Measurements from ENCODE around the gene CDKN3.

DNA sequence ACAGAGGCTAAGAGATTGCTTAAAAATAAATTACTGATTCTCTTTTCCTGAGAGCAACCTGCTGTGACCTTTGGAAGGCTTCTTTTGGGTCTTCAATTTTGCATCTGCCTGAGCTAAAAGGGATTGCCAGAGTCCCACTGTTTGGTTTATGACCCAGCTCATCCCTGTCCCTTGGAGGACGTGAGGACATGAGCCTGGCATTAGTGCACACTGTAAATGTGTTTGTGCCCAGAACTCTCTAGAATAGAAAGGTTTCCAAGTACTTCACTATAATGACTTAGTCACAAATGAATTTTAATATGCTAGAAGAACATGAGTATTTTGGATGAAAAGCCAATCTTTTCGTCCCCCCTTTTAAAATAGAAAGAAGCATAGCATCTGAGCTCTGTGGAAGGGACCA is 47.1 kb upstream of the CDKN3 start:
- TF ChIP-seq, protein P1, sequence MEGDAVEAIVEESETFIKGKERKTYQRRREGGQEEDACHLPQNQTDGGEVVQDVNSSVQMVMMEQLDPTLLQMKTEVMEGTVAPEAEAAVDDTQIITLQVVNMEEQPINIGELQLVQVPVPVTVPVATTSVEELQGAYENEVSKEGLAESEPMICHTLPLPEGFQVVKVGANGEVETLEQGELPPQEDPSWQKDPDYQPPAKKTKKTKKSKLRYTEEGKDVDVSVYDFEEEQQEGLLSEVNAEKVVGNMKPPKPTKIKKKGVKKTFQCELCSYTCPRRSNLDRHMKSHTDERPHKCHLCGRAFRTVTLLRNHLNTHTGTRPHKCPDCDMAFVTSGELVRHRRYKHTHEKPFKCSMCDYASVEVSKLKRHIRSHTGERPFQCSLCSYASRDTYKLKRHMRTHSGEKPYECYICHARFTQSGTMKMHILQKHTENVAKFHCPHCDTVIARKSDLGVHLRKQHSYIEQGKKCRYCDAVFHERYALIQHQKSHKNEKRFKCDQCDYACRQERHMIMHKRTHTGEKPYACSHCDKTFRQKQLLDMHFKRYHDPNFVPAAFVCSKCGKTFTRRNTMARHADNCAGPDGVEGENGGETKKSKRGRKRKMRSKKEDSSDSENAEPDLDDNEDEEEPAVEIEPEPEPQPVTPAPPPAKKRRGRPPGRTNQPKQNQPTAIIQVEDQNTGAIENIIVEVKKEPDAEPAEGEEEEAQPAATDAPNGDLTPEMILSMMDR (IDR thresholded peaks at IDR 0.05): no peak
- TF ChIP-seq POLR2A (IDR thresholded peaks at IDR 0.05): no peak
